Measurements from ENCODE around the gene TLCD3A. TPM values are rescaled to one million over a fixed set of nuclear protein-coding genes. Genes with fewer than 3 reads are reported as not detected.

TLCD3A gene
- total RNA-seq, 1 experiment from 2014 or later = 21.6 TPM

GRCh38 chr17:781805-782731 lies 49.7 kb downstream of the TLCD3A start, which contains the start of the genes GLOD4 and MRM3 (continued):
- TF ChIP-seq ZNF532 (CRISPR knock-in tag; IDR thresholded peaks at IDR 0.05; ENCODE audit: borderline replicate concordance) (no peak), SOX15 (CRISPR knock-in tag; IDR thresholded peaks at IDR 0.05) (no peak), ZNF232 (CRISPR knock-in tag; IDR thresholded peaks at IDR 0.05) (peak; percentile 95), ZNF219 (CRISPR knock-in tag; IDR thresholded peaks at IDR 0.05; ENCODE audit: borderline replicate concordance) (no peak), IRF1 (CRISPR knock-in tag; IDR thresholded peaks at IDR 0.05) (peak; percentile 52; the same call in 1 of the 2 replicates), AFF4 (CRISPR knock-in tag; IDR thresholded peaks at IDR 0.05; ENCODE audit: borderline replicate concordance) (no peak), NR1H2 (CRISPR knock-in tag; IDR thresholded peaks at IDR 0.05) (no peak), FOXK1 (CRISPR knock-in tag; IDR thresholded peaks at IDR 0.05) (peak; percentile 99), FOXJ3 (CRISPR knock-in tag; IDR thresholded peaks at IDR 0.05; ENCODE audit: borderline replicate concordance) (no peak), KAT7 (CRISPR knock-in tag; IDR thresholded peaks at IDR 0.05; ENCODE audit: borderline replicate concordance) (no peak), ATF6 (CRISPR knock-in tag; IDR thresholded peaks at IDR 0.05) (no peak), MLX (CRISPR knock-in tag; IDR thresholded peaks at IDR 0.05) (0 out of 2 replicates have a peak, but pooled peaks have one; percentile 72), RORB (CRISPR knock-in tag; IDR thresholded peaks at IDR 0.05) (no peak), MXD4 (CRISPR knock-in tag; IDR thresholded peaks at IDR 0.05; ENCODE audit: borderline replicate concordance) (no peak), JAZF1 (CRISPR knock-in tag; IDR thresholded peaks at IDR 0.05) (no peak)

Data from WTC11 (cell line).